GM21825 (cell line): ENCODE data around the gene ZDHHC7.
A peak's percentile ranks its signal among the peaks of the same experiment; 100 is the strongest.
"Not testable (repeated sequence)": the region's sequence is repeated elsewhere in the genome, so short reads cannot be mapped to it uniquely, and the experiment has no call there.

ENCODE experiments used
- ATAC-seq: cut with Tn5 transposase; IDR thresholded peaks from one replicate; pipeline ENCODE4 v1.9.1; 2021; ENCODE audit warnings: mild to moderate bottlenecking, moderate library complexity; ENCODE audit not compliant: unreplicated experiment

ZDHHC7 gene

DNA sequence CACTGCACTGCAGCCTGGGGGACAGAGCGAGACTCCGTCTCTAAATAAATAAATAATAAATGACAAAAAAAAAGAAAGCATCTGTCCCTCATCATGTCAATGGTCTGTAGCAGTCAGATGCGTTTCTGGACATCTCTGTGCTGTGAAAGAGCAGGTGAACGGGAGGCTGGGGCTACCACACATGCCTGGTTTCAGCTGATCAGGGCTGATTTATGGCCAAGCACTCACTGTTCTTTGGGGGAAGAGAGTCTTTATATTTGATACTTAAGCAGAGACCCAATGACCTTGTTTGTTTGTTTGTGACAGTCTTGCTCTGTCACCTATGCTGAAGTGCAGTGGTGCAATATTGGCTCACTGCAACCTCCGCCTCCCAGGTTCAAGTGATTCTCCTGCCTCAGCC, 33.7 kb upstream of the ZDHHC7 start:
- ATAC-seq = no peak

DNA sequence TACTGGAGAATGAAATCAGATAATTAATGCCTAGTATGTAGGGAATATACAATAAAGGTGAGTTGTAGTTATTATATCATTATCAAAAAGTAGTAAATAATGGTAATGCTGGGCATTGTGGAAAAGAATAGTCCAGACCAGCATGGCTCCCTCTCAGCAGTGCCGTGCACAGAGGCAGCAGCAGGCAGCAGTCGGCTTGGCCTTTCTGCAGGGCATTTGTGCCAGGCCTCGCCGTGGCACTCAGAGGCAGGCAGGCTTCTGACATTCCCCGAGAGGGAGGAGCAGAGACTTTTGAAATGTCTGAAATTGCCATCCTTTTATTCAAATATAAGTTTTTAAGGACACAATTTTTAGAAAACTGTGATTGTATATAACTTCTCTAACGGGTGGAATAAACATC, 31.3 kb upstream of the ZDHHC7 start:
- ATAC-seq = no peak

DNA sequence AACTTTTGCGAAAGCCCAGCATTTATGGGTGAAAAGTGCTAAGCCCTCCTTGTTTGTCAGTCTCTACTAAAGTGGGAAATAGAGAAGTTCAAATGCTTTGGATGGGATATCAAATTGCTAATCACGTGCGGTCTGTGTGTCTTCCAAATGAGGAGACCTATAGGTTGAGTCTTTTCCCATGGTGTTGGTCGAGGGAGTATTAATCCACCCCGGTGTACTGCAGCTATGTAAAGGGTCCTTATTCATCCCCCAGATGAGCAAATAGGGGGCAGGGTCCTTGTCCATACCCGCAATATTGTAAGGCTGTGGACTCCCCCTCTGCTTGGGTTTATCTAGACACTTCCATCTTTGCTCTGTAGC, 30.8 kb upstream of the ZDHHC7 start:
- no peak for ATAC-seq

DNA sequence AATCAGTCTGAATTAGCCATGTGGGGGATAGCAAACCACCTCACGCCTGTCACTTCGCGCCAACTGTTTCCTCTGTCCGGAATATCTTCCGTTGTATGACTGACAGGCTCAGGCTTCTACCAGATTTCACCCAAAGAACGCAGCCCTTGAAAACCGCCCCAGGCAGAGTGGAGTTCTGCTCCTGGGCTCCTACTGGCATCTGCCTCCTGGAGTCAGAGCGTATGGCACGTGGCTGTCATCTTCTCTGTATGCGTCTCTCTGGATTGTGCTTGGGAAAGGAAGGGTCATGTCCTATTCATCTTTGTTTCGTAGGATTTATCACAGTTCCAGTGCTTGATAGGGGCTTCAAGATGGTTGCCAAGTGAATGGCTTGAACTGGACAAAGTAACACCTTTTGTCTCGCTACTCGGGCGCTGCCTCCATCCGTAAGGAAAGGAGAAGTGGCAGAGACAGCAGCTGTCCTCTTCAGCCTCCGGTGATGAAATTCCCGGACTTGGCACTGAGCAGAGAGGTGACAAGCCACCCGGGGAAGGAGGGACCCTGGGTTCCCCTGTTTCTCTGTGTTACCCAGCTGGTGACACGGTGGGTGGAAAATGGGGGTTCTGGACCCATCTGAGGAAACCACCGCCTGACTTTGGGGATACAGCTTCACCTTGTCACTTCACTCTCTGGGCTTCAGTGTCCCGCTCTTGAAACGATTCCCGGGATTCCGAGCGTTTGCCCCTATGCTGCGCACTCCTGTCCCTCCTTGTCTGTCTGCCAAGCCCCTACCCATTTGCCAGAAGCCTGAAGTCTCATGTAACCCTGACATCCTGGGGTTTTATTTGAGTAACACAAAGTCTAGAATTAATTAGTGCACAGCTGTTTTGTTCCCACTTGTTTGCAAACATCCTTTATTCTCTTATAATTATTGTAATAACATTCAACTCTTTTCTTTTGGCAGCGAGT, 30.2 kb upstream of the ZDHHC7 start:
- no peak for ATAC-seq

DNA sequence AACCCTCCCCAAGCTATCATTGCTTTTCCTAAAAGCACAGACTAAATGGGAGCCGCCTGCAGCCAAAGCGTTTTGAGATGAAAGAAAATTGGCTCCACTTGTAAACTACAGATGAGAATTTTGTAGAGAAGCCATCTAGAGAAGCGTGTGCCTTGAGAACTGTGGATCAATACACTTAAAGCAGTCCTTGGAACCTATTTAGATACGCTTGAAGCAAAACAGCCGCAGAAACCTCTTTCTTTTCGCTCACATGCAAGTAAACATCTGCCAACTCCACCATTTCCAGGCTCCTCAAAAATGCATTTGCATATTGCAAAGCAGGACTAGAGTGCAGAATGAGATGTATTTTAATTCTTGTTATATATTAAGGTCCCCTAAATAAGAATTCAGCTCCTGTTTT, 29.4 kb upstream of the ZDHHC7 start:
- no peak for ATAC-seq

DNA sequence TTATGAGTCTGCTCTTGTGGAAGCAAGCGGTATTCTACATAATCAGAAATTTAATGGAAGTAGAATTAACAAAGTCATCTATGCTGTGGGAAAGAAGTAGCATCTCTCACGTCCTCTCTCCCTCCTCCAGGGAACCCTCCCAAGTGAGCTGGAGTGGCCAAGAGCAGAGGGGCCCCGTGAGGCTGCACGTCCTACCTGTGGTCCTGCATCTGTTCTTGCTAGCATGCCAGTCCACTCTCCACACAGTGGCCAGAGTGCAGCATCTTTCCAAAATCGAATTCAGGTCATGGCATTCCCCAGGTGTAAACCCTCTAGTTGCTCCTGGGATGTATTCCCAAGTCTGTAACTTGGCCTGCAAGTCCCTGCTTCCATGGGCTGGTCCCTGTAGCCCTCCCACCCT, 26.4 kb upstream of the ZDHHC7 start:
- ATAC-seq = no peak

DNA sequence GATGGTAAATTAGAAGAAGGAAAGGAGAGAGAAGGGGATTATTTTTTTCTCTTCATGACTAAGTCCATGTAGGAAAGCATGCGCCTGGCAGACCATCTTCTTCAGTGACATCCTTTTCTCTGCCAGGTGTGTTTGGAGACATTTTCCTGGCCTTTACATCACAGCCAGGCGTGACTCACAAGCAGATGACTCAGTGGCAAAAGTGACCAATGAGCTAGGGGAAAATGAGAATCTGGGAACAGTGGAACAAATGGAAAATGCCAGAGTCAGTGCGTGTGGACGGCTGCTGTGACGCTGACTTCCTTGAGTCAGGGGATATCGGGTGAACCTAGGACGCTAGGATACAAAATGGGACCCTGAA, 25.7 kb upstream of the ZDHHC7 start:
- ATAC-seq = no peak

DNA sequence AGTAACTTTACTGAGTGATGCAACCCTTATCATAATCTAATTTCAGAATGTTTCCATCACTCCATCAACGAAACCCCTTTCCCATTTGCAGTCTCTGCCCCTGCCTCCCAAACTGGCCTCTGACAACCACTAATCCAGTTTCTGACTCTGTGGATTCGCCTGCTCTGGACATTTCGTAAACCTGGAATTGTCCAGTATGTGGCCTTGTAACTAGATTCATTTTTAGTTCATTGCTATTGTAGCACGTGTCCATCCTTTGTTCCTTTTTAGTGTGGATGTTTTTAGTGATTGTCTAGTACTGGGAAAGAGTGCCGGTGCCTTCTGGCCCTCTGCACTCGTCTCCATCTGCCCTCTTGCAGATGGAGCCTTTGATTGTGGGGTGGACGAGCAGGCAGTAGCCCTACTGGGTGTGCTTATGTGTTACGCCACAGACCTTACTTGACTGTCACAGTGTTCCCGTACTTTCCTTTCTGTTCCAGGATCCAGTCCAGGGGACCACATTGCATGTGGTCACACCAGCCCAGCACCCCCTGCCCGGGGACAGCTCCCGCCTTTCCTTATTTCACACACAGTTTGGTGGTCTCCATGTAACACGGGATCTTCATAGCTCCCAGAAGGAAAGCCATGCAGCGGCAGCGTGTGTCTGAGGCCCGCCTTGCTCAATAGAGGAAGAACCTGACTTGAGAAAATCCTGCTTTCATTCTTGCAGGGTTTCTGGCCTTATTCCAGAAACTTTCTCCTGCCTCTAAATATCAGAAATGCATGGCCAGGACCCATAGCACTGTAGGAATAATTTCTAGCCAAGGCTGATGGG, 25.1 kb upstream of the ZDHHC7 start:
- no peak for ATAC-seq

DNA sequence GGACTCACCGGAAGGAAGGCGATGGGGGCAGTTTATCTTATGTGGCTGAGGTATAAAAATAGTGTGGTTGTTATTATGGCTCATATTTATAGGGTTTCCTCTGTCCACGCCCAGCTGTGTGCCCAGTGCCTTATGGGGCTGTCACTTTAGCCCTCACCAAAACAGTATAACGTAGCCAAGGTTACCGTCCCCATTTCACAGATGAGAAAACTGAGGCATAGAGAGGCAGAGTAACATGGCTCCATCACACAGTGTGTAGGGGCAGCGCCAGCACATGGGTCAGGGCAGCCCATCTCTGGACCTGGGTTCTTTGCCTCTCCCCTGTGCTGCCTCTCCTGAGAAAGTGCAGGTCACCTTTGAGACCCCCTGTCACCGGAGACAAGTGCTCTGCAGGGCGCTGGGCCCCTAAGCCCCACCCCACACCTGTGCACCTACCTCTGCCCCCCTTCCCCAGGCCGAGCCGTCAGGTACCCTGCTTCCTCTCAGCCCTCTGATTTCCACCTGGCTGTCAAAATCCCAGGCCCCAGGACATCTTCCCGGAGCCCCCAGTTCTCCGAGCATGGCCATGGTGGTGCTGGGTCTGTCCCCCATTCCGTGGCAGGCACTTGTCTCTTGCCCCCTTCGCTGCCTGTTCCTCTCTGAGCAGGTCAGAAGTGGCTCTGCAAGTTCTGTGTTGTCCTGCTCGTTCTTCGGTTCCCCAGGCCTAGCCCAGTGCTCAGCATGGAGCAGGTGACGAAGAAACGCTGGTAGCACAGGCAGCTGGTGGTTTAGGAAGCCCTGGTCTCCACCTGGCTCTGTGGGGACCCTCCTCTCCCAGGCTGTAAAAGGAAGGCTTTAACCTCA, 23.5 kb upstream of the ZDHHC7 start:
- ATAC-seq = no peak

DNA sequence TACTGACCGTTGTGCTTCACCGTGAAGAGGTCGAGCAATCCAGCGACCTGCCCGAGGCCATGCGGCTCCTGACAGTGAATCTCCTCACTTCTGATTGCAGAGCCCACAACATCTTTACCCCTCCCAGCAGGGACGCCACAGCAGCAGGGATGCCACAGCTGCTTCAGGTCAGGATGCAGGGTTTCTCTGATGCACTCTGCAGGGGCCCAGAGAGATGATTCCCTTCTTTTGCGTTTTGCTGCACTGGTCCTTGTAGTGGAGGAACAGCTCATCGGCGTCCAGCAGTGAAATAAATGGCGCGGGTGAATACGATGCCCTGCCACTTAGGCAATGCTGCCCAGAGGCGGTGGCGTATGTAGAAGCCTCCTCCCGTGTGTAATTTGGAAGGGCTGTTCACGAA, 21.8 kb upstream of the ZDHHC7 start:
- no peak for ATAC-seq

DNA sequence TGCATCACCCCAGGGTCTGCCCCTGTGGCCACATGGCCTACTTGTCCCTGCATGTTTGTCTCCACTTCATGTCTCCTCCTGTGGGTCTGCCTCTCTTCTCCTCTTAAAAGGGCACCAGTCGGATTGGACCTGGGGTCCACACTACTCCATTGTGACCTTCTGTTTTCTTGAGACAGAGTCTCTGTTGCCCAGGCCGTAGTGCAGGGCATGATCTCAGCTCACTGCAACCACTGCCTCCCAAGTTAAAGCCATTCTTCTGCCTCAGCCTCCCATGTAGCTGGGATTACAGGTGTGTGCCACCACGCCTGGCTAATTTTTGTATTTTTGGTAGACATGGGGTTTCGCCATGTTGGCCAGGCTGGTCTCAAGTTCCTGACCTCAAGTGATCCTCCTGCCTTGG, 20.9 kb upstream of the ZDHHC7 start:
- ATAC-seq = not testable (repeated sequence)

DNA sequence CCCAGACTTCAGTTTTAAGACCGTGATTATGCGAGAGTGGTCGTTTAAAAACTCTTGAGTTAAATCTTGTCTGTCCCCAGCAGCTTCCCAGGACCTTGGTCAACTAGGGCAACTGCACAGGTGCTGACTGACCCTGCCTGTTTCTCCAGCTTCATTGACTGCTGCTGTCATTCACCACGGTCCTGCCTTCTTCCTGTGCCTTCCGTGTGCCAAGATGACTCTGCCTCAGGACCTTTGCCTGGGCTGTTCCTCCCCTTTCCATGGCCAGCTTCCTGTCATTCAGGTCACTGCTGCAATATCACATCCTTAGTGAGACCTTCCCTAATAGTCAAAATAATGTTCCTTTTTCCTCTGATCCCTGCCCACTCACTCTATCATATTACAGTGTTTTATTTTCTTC, 20.1 kb upstream of the ZDHHC7 start:
- ATAC-seq = no peak

DNA sequence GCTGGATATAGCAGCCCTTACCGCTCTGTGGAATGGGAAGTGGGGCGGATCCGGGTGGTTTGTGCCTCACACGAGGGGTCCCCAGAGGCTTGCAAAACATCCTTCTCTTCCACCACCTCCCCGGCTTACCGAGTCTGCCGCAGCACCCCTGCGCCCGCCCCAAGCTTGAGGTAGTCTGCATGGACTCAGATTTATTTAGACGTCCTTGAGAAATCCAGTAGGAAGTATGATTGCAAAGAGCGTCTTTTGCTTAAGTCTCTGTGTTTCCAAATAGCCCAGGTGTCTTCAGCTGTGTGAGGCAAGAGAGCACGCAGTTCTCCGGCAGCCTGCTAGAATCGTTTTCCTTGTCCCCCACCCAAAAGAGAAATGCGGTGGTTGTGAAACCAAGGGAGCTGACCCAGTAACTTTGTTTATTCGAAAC, 18.7 kb upstream of the ZDHHC7 start:
- ATAC-seq = no peak

DNA sequence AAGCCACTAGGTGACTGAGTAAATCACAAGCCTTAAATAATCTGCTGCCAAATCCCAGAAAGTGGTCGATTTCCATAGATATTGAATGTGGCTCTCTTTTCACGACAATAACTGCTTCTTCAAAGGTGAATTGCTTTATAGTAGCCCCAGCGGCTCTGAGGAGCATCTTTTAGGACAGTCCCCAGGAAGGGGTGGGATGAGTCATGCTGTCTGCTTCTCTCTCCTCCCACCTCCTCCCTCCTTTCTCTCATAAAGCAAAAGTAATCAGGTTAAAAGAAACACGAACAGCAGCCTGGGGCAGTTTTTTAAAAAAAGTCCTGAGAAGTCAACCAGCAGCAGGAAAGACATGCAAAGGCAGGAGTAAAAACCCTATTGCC, 18.1 kb upstream of the ZDHHC7 start:
- ATAC-seq = peak; percentile 39

DNA sequence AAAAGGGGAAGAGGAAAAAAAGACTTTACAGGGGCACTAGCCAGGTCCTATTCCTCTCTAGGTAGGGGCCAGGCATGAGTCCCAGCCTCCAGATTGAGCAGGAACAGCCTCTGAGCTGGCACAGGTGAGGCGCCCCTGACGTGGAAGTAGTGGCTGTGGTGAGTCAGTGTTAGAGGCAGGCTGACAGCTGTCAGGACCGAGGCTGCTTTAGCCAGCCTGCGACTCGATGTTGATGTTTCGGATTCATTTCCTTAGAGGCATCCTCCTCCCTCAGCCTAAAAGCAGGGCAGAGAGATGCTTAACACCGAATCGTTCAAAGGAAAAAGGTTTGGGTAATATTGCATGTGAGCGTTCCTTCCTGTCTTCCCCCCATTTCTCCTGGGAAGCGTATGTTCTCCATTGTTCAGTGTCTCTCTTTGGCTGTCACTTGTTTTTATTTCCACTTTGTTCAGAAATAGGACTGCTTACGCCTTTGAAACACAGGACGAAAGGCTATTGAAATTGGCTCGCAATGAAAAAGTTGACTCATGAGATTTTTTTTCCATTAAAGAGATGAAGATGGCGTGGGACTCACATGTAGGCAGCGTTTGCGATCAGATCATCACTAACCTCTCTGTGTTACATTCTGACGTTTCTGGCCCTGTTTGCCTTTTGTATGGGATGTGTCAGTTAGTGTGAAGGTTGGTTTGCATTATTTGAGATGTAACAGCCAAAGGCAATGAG, 17.5 kb upstream of the ZDHHC7 start:
- ATAC-seq = no peak

DNA sequence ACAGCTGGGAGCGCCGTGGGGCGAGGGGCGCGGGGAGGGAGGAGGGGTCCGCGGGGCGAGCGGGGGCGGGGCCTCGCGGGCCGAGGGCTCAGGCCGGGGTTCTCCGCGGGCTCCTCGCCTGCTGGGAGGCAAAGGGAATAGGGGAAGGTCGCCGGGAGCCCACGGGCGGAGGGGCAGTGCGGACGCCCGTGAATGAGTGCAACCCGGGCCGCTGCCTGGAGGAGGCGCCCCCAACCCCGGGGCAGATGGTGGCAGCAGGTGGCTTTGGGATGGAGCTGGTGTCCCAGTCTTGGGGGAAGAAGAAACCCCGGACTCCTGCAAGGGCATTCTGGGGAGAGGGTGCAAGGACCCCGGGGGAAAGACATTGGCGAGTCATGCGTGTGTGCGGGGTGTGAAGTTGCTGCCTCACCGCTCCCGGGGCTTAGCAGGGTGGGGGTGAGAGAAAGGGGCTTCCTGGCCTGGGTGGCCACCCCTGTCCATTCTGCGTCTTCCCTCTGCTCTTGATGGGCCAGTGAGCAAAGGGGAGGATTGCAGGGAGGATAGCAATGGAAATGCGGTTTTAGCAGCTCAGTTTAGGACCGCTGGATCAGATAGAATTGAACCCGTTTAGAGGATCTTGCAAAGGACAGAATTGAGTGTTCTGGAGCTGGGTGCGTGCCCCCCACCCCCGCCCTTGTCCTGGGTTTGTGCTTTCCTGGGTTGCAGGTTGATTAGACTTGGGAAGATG, 16.8 kb upstream of the ZDHHC7 start:
- ATAC-seq = peak; percentile 11

DNA sequence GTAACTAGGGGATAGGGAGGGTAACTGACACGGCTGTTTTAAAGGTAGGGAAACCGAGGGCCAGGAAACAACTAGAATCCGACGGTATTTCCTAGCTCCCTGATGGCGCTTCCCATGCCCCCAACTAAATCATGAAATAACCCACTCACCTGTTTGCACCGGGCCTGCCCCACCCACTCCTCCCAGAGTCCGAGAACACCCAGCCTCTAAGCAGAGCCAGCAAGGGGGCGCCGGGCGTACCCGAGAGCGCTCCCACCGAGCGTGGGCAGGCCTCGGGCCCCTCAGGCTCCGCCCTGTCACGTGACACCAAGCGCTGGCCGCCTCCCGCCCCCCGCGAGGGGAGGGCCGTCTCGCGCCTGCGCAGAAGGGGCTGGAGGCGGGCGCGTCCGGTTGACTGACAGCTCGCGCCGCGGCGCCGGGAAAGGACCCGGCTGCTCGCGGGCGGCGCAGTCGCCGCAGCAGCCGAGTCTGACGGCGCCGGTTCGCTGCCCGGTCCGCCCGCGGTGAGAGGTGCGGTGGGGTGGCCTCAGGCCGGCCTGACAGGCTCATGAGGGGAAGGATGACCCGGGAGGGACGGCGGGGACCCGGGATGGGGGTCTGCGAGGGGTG, 16.1 kb upstream of the ZDHHC7 start, which contains the start of gene KIAA0513:
Gene KIAA0513 (plus strand): TSS at position 447 of the 609 bp plus-strand sequence. CDS start 39,277 bp downstream, outside the sequence.
- ATAC-seq = peak; percentile 81

DNA sequence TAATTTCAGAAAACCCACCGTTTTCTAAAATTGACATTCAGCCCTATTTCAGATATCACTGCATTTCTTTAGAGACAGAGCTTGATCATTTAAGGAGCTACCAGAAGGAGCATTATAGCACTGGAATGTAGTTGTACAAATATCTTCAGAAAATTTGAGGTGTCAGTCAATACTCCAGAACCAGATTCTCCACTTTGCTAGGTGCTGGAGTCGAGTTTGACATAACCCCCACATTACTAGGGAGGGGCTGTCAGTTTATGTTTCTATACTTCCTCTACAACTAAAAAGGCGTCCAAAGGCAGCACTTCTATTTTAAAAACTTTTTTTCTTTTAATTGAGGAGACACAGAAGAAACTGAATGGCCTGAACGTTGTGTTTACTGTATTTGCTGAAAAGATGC, 15.4 kb upstream of the ZDHHC7 start:
- ATAC-seq = no peak
